ENCODE data around the gene GSS. TPM values are rescaled to one million over a fixed set of nuclear protein-coding genes. Genes with fewer than 3 reads are reported as not detected.

Gene GSS
- total RNA-seq, 1 donor from 2014 or later: 58.7 TPM

DNA sequence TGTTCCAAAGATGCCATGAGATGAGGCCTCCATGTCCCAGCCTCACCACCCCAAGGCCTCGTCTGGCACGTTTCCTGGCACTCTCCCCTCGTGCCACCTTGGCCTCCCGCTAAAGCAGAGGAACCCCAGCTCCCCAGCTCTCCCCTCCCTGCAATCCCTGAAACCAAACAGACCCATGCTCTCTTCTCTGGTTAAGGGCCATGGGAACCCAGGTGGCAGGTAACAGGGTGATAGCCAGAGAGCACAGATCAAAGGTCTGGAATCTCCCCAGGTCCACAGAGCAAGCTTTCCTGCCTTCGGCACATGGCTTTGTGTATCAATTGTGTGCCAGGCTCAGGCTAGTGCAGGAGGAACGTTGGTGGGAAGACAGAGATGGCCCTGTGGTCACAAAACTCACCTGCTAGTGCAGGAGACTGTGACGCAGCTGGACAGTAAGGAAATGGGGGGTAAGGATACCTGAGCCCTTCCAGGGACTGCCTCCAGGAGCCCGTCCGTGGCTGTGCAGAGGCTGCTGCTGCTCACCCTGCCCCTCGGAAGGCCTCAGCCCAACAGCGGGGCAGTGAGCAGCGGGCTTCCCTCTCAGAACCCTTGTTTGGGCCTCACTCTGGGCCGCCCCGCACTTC lies 39.0 kb upstream of the GSS start:
- intact Hi-C loops (cut with micrococcal nuclease): no loop called here

DNA sequence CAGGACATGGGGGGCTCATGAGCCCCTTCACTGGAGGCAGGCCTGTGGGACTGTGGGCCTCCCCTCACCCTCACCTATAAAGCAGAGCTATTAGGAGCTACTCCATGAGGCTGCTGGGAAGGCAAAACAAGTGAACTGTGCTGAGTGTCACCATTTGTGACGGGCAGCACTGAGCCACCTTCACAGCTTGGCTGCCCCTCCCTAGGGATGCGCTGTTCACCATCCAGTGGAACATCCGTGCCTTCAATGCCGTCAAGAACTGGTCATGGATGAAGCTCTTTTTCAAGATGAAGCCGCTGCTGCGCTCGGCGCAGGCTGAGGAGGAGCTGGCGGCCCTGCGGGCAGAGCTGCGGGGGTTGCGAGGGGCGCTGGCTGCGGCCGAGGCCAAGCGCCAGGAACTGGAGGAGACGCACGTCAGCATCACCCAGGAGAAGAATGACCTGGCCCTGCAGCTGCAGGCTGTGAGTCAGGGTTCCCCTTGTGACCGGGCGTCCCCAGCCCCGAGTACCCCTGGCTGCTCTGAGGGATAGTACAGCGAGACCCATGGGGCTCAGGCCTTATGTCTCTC lies 38.4 kb upstream of the GSS start:
- intact Hi-C loops (cut with micrococcal nuclease): no loop called here

DNA sequence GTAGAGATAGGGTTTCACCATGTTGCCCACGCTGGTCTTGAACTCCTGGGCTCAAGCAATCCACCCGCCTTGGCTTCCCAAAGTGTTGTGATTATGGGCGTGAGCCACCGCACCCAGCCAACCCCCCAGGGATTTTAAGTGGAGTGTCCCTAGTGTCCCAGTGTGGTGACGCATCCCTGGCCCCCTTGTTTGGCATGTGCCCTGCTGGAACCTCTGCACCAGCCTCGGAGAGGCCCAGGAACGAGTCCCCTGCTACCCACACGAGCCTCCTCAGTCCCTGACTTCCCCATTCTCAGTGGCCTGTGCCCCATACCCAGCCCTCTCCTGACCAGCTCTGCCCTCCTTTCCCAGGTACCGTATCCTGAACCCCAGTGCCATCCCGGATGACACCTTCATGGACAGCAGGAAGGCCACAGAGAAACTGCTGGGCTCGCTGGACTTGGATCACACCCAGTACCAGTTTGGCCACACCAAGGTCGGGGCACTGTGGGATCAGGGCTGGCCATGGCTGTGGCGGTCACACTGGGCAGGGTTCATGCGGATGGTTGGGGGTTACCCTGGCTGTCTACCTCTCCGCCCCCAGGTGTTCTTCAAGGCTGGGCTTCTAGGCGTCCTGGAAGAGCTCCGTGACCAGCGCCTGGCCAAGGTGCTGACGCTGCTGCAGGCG lies 37.3 kb upstream of the GSS start:
- intact Hi-C loops (cut with micrococcal nuclease): no loop called here

DNA sequence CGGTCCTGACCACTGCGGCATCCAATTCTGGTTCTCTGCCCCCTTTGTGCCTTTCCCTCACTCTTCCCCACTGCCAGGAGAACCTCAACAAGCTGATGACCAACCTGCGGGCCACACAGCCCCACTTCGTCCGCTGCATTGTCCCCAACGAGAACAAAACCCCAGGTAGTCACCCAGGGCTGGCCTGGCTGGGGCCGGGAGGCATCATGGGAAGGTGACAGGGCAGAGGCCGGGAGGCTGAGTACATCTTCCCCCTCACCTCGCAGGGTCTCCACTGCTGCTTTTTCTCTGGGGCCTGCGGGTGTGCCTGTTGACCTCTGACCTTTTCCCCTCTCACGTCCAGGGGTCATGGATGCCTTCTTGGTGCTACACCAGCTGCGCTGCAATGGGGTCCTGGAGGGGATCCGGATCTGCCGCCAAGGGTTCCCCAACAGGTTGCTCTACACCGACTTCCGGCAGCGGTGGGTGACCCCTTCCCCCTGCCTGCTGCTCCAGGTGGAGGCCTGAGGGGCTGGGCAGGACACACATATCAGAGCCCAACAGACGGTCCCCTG lies 35.1 kb upstream of the GSS start:
- intact Hi-C loops (cut with micrococcal nuclease): no loop called here

- intact Hi-C loops (cut with micrococcal nuclease): no loop called here
Observed at GRCh38 chr20:34990231-34990630, 34.6 kb upstream of the GSS start.

DNA sequence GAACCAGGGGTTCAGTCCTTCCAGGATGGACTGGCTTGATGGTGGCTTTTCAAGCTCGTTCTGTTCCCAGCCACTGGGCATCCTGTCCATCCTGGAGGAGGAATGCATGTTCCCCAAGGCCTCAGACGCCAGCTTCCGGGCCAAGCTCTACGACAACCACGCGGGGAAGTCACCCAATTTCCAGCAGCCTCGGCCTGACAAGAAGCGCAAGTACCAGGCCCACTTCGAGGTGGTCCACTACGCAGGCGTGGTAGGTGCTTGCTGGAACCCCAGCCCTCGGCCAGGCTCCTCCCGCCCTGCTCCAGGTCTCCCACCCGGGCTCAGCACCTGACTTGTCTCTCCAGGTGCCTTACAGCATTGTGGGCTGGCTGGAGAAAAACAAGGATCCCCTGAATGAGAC lies 34.1 kb upstream of the GSS start:
- intact Hi-C loops (cut with micrococcal nuclease): no loop called here

DNA sequence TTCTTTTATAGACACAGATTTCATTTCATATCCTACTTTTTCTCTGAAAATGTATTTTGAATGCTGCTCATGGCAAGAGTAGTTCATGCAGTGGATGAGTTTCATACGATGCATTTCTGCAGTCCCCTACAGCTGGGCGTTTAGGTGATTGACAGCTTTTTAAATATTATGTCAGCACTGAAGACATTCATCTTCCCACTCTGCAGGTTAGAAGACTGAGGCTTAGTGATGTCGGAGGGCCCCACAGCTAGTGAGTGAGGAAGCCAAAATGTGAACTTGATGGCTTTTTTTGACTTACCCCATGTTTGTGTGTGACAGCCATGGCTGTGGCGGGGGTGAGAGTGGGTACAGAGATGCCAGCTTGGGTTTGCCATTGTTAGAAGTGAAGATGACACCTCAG lies 33.5 kb upstream of the GSS start:
- intact Hi-C loops (cut with micrococcal nuclease): no loop called here

DNA sequence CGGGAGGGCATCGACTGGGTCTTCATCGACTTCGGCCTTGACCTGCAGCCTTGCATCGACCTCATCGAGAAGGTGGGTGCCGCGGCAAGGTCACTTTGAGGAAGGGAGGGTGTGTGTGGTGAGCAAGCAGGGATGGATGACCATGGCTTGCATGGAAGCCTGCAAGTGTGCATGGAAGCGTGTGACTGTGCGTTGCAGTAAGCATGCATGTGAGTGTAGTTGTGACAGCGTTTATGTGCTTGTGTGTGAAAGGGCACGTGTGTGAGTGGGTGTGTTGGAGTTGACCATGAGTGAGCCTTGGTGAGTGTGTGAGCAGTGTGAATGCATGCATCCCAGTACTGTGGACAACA lies 32.6 kb upstream of the GSS start:
- intact Hi-C loops (cut with micrococcal nuclease): no loop called here

GRCh38 chr20:34987288-34988190 lies 31.9 kb upstream of the GSS start:
- intact Hi-C loops (cut with micrococcal nuclease): no loop called here

DNA sequence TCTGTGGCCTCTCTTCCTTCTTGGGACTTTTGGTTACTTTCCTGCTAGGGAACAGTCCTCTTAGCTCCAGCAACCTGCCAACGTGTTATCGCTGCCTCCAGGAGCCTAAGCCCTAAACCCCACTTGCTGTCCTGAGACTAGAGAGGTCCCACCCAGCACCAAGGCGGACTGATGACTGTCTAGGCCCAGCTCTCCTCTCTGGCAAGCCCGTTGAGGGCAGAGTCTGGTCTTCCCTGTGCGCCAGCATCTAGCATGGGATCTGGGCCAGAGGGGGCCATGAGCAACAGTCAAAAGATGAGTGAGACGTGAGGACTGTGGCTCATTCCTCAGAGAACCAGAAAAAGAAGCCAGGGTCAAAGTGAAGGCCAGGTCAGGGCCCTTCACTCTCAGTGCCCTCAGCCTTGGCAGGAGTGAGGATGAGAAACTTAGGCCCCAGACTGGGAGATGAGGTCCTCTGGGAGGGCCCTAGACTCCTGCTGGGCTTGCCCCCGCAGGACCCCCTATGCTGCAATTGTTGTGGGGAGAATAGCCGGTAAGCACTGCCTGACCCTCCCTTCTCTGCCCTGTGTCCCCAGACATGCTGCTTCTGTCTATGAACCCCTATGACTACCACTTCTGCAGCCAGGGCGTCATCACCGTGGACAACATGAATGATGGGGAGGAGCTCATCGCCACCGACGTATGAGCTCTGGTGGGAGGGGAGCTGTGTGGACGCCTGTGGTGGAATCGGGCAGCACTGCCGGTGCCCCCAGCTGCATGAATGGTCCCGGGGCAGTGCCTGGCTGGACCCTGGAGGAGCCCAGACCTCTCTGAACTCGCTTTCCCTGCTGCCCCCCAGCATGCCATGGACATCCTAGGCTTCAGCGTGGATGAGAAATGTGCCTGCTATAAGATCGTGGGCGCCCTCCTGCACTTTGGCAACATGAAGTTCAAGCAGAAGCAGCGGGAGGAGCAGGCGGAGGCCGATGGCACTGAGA lies 31.0 kb upstream of the GSS start:
- intact Hi-C loops (cut with micrococcal nuclease): no loop called here

- intact Hi-C loops (cut with micrococcal nuclease): no loop called here
Observed at GRCh38 chr20:34985461-34986310, 30.1 kb upstream of the GSS start.

- intact Hi-C loops (cut with micrococcal nuclease): no loop called here
Observed at GRCh38 chr20:34984756-34985261, 29.2 kb upstream of the GSS start.

DNA sequence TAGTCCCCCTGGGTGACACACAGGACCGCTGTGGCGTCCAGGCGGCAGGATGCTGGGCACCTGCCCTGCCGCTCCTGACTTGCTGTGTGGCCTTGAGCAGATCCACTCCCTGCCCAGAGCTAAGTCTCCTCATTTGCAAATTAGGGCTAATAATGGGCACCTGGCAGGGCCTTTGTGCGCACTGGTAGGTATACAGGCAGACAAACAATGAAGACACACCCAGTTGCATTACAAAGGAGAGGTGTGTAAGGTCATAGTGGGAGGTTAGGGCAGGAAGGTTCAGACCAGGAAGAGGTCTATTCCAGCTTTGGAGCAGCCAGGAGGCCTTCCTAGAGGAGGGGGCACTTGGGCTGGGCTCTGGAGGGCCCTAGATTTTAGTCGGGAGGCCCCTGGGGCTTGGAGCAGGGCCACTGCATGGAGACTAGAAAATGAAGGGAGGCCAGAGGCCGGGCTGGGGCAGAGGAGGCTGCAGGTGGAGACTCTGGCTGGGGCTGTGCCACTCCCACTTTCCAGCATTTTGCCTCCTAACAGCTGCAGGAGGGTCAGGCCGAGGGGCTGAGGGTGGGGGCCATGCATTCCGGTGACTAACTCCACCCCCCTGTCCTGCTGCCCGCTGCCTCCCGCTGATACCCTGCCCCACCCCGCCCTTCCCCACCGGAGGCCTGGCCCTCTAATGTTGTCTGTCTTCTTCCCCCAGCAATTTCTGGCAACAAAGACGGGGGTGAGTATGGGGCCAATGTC lies 28.6 kb upstream of the GSS start:
- intact Hi-C loops (cut with micrococcal nuclease): no loop called here

DNA sequence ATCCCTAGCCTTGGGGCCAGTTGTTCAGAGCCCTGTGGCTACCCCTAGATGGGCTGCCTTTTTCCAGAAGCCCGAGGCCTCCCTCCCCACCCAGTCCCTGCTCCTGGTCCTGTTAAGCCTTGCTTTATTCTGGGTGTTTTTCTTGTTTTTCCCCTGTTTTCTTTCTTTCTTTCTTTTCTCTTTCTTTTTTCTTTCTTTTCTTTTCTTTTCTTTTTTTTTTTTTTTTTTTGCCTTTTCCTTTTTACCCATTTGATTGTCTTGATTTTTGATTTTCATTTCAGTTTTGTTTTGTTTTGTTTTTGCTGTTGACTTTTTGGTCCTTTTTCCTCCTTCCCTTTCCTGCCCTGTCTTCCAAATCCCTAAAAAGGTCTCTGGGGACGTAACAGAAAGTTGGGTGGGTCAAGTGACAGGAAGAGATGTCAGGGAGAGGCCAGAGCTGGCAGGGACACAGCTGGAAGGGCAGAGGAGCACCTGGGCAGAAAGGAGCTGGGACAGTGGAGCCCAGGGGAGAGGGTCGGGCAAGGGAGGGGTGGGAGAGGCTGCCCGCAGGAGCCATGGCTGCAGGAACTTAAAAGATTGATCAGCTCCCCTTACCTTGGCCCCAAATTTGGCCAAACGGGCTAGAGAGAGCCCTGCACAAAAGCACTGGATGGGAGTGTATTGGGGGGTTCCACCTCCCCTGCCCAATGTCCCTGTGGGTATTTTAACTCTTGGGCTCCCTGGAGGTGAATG lies 27.6 kb upstream of the GSS start:
- intact Hi-C loops (cut with micrococcal nuclease): no loop called here

DNA sequence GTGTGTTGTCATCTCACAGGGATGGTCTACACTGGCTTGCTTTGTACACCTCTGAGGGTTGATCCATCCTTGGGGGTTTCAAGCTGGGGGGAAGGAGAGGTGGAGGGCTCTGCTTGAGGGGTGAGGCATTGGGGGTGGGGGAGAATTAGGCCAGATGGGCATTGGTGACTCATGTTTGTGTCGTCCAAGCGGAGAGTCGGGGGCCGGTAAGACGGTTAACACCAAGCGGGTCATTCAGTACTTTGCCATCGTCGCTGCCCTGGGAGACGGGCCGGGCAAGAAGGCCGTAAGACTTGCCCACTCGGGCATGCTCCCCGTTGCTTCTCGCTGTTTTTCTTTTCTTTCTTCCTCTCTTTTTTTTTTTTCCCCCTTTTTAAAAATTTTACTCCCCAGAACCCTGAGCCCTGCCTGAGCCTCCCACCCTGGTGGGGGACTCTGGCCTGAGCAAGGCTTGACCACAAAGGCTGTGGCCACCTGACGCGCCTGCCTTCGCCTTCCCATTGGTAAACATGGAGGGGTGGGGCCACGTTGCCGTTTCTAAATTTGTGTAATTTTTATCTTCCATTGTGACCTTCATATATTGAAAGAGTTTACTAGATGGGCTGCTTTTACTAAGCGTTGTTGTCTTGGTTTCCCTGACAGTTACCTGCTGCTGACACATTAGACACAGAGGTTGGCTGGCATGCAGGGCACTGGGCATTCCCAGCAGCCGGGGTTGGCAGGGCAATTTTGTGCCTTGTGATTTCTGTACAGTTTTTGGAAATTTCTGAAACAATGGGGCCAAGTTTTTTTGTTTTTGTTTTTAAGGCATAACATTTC lies 26.9 kb upstream of the GSS start:
- intact Hi-C loops (cut with micrococcal nuclease): no loop called here

GRCh38 chr20:34980543-34981233 lies 25.1 kb upstream of the GSS start:
- intact Hi-C loops (cut with micrococcal nuclease): no loop called here
